ENCODE results near the gene PLEKHF1. TPM values are rescaled to one million over a fixed set of nuclear protein-coding genes. Genes with fewer than 3 reads are reported as not detected.

PLEKHF1 gene
- total and polyA plus RNA-seq, 2 of the 8 experiments (the other 6 are each of a cell fraction or from before 2014, with no cell fraction given) = 11.1 to 18.4 TPM

DNA sequence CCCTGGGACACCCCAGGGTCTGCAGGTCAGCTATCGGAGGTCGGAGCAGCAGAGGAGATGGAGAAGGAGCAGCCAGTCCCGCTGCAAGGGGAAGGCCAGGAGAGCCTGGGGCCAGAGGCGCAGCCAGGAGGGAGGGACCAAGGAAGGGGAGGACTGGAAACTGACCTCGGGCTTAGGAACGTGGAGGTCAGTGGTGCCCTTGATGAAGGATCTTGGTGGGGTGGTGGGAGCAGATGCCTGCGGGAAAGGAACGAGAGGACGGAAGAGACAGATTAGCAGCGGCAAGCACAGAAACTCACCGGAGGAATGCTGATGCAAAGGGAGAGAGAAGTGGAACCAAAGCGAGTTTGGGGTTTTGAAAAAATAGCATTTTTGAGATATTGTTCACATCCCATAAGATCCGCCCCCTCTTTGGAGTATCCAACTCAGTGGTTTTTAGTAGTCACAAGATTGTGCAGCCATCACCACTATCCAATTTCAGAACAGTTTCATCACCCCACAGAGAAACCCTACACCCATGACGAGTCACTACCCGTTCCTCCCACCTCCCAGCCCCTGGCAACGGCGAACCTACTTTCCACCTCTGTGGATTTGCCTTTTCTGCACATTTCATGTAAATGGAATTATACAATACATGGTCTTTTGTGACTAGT is 22.1 kb downstream of the PLEKHF1 start (continued):
- TF ChIP-seq ATF2 (IDR thresholded peaks at IDR 0.05; ENCODE audit: low read length) = no peak
- no peak for TF ChIP-seq TEAD4 (IDR thresholded peaks at IDR 0.05; ENCODE audit: low read depth, low read length)
- TF ChIP-seq ASH2L (IDR thresholded peaks at IDR 0.05; ENCODE audit: low read length) = no peak

All from H1 (cell line).